Measurements from ENCODE around the gene SLC35A4.
A peak's percentile ranks its signal among the peaks of the same experiment; 100 is the strongest.
"Not testable (repeated sequence)": the region's sequence is repeated elsewhere in the genome, so short reads cannot be mapped to it uniquely, and the experiment has no call there.

SLC35A4 gene

GRCh38 chr5:140591747-140592372, 27.2 kb downstream of the SLC35A4 start:
- DNase-seq, result no peak

GRCh38 chr5:140593070-140593469, 28.4 kb downstream of the SLC35A4 start:
- DNase-seq, result not testable (repeated sequence)

DNA sequence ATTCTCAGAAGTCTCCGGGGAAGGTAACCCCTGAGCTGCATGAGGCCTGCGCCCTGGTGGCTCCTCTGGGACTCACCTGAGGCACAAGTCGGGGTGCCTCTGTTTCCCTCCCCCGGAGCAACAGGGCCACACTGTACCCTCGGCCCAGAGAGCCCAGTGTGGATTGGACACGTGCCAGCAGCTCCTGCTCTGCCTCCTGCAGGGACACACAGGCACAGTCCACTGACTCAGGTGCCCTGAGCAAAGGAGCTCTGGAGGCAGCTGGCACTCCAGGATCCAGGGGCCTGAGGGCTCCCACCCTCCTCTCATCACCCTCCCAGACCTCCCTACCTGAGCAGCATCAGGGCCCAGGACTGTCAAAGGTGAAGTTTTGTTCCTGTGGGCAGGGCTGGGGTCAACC, 29.5 kb downstream of the SLC35A4 start:
- no peak for DNase-seq

- DNase-seq, result peak; percentile 77
Observed at GRCh38 chr5:140595538-140596300, 31.1 kb downstream of the SLC35A4 start.

DNA sequence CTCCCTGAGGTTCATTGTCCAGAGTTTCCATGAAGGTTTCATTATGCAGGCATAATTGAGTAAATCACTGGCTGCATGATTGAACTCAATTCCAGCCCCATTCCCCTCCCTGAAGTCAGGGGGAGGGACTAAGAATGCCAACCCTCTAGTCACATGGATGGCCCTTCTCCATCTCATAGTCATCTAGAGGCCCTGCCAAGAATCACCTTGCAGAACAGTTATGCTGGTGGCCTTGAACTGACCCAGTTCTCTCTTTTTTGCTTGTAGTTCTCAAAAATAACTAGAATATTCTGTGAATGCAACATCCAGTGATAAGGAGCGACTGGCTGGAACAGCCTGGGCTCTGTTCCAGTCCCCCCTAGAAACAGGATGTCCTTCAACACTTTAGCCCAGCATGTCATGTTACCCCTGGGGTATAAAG, 31.7 kb downstream of the SLC35A4 start:
- DNase-seq, result no peak

DNA sequence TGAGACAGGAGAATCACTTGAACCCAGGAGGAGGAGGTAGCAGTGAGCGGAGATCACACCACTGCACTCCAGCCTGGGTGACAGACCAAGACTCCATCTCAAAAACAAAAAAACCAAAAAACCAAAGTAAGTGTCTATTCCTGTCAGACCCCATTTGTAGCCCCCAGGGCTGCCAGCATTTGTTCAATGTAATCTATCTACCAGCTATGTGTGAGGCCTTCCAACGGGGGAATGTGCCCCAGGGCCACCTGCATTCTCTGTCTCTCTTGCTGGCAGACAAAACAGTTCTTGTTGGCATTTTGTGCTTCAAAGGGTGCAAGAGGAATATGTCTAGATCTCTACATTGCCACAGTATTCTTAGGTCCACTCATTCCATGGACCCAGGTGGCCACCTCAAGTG, 34.2 kb downstream of the SLC35A4 start:
- no peak for DNase-seq

DNA sequence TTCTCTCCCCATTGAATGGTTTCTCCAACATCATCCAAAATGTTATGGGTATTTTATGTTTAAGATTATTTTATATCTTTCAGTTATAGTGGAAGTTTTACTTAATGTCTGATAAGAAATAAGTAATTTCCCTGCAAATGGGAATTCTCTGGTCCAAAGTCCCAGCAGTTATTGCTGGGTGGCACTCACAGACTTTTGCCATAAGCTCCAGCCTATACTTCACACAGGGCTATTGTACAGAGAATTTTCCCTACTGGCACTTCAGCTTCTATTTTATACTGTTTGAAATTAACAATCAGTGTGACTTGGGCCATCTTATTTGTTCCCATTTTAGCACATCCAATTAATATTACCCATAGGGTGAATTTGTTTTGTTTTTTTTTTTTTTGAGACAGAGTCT, 35.5 kb downstream of the SLC35A4 start:
- no peak for DNase-seq

DNA sequence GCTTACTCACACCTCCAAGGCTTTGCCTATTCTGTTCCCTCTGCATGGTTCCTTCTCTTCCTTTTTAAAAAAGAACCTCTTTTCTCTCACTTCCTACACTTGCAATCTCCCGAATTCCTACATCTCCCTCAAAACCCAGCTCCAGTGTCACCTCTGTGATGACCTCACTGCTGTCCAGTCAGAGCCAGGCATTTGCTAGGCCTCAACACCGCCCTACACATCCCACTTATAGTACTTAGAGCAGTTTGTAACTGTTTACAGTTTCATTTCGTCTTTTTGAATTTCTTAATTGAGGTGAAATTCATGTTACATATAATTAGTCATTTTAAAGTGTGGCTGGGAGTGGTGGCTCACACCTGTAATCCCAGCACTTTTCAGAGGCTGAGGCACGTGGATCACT, 37.5 kb downstream of the SLC35A4 start:
- no peak for DNase-seq

- not testable (repeated sequence) for DNase-seq
Observed at GRCh38 chr5:140603446-140603698, 38.7 kb downstream of the SLC35A4 start.

DNA sequence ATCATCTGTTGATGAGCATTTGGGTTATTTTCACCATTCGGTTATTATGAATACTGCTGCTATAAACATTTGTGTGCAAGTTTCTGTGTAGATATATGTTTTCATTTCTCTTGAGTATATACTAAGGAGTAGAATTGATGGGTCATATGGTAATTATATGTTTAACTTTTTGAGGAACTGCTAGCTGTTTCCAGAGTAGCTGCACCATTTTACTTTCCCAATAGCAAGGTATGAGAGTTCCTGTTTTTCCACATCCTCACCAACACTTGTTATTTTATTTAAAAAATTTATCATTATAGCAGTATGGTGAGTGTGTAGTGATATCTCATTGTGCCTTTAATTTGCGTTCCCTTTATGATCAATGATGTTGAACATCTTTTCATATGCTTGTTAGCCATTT, 39.1 kb downstream of the SLC35A4 start:
- DNase-seq, result no peak

DNA sequence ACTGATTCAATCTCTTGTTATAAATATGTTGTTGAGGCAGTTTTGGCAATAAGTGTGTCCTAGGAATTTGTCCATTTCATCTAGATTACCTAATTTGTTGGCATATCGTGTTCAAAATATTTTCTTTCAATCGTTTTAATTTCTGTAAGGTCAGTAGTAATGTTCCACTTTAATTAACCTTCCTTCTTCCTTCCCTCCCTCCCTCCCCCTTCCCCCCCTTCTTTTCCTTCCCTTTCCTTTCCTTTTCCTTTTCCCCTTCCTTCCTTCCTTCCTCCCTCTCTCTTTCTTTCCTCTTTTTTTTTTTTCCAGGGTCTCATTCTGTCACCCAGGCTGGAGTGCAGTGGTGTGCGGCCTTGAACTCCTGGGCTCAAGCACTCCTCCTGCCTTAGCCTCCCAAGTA, 41.3 kb downstream of the SLC35A4 start:
- DNase-seq, result no peak

DNA sequence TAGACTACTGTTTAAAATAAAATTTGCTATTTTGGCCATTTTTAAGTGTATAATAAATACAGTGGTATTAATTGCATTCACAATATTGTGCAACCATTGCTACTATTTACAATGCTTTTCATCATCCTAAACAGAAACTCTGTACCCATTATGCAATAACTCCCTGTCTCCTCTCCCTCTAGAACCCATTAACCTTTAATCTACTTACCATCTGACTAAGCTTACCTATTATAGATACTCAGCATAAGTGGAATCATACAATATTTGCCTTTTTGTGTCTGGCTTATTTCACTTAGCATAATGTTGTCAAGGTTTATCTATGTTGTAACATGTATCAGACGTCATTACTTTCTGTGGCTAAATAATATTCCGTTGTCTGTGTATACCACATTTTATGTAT, 42.4 kb downstream of the SLC35A4 start:
- no peak for DNase-seq

DNA sequence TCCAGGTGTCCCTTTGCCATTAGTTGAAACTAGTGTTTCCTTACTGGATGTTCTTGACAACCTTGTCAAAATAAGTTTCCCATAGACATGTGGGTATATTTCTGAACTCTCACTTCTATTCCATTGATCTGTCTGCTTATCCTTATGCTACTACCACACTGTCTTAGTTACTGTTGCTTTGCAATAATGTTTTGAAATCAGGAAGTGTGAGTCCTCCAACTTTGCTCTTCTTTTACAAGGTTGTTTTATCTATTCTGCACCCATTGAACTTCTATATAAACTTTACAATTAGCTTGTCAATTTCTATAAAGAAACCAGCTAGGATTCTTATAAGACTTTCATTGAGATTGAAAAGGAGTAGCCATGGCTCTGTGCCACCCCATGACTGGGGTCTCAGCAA, 44.1 kb downstream of the SLC35A4 start:
- DNase-seq, result no peak

GRCh38 chr5:140609126-140609525, 44.5 kb downstream of the SLC35A4 start:
- peak; percentile 15 for DNase-seq

DNA sequence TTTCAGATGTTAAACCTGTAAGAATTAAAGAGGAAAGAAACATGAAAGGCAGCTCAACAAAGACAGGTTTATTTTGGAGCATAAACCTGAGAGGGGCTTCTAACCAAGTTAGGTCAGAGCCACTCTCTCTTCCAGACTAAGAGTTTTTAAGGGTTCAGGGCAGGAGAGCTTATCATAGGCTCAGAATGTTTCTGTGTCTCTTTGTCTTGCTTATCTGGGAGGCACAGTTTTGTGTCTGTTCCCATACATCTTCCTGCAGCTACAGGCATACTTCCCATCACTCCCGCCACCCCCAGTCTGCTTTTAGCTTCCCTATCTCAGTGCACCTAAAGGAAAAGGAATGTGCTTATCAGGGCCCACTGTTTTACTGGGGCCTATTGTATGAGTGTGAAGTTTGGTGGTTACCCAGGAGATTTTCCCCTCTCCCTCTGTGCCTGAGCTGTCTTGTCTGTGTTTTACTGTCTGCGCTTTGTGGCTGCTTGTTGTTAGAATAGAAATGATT, 46.4 kb downstream of the SLC35A4 start:
- no peak for DNase-seq
